Spleen (tissue), 7 donors: ENCODE results near the gene HEG1.

Experiments used
- POLR2AphosphoS5 ChIP-seq, 3 donors: sonication (generic); formaldehyde crosslinking; IDR thresholded peaks; one replicate each; pipeline ENCODE4 v1.5.1; 2017; ENCODE audit warnings: antibody characterized with exemption in 3 of 3
- TF ChIP-seq, protein P1 (sequence below), 11 experiments: fragments of 200-600 bp in 7 of 11; fragments of 450-650 bp in 4 of 11; sonication (generic) in 4 of 11; IDR thresholded peaks in 8 of 11; conservative IDR thresholded peaks in 3 of 11; 1 replicate in 7 of 11; 2 replicates in 4 of 11; pipeline versions ENCODE4 v1.4.0 to v1.8.0; 2016 to 2021; ENCODE audit warnings: antibody characterized with exemption in 11 of 11, inconsistent platforms in 4 of 11, mild to moderate bottlenecking in 1 of 11
- donor health status: DM: no; HTN: no; CAD: no; lungs with moderate emphysema.
- donor health status: DM: no; HTN: no; CAD: no.
- donor health status: DM: no; HTN: no; CAD: no.

DNA sequence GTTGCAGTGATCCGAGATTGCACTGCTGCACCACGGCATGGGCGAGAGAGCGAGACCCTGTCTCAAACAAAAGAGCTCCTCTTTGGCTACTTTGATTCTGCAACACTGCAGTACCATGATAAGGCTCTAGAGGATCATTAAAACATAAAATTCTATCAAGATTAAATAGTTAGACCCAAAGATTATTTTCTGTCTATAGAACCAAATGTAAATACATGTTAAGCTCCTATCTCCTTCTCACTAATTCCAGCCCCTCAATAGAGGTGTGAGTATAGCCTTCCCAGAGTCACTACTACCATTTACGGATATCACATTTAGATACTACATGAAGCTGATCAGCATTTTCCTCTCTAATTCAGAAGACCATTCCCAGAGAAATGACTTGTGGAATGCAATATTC lies 116.9 kb downstream of the HEG1 start:
- TF ChIP-seq POLR2AphosphoS5 (IDR thresholded peaks at IDR 0.05): no peak
- TF ChIP-seq, protein P1, sequence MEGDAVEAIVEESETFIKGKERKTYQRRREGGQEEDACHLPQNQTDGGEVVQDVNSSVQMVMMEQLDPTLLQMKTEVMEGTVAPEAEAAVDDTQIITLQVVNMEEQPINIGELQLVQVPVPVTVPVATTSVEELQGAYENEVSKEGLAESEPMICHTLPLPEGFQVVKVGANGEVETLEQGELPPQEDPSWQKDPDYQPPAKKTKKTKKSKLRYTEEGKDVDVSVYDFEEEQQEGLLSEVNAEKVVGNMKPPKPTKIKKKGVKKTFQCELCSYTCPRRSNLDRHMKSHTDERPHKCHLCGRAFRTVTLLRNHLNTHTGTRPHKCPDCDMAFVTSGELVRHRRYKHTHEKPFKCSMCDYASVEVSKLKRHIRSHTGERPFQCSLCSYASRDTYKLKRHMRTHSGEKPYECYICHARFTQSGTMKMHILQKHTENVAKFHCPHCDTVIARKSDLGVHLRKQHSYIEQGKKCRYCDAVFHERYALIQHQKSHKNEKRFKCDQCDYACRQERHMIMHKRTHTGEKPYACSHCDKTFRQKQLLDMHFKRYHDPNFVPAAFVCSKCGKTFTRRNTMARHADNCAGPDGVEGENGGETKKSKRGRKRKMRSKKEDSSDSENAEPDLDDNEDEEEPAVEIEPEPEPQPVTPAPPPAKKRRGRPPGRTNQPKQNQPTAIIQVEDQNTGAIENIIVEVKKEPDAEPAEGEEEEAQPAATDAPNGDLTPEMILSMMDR (IDR thresholded peaks at IDR 0.05 in 8 of 11, conservative IDR thresholded peaks at IDR 0.05 in 3 of 11): no peak
